GM20000 (cell line): ENCODE measurements around the gene BRICD5.

Experiments
- DNase-seq: peaks from one replicate; pipeline ENCODE4 v3.0.0; 2012; ENCODE audit warnings: low spot score
- TF ChIP-seq, protein P1 (sequence below): IDR thresholded peaks from 2 replicates; pipeline ENCODE4 v1.5.1; 2012; ENCODE audit warnings: mild to moderate bottlenecking, control low read depth; ENCODE audit errors: extremely low read depth, missing control alignments

BRICD5 gene

GRCh38 chr16:2177561-2177960 is 33.1 kb downstream of the BRICD5 start:
- DNase-seq = no peak
- TF ChIP-seq, protein P1, sequence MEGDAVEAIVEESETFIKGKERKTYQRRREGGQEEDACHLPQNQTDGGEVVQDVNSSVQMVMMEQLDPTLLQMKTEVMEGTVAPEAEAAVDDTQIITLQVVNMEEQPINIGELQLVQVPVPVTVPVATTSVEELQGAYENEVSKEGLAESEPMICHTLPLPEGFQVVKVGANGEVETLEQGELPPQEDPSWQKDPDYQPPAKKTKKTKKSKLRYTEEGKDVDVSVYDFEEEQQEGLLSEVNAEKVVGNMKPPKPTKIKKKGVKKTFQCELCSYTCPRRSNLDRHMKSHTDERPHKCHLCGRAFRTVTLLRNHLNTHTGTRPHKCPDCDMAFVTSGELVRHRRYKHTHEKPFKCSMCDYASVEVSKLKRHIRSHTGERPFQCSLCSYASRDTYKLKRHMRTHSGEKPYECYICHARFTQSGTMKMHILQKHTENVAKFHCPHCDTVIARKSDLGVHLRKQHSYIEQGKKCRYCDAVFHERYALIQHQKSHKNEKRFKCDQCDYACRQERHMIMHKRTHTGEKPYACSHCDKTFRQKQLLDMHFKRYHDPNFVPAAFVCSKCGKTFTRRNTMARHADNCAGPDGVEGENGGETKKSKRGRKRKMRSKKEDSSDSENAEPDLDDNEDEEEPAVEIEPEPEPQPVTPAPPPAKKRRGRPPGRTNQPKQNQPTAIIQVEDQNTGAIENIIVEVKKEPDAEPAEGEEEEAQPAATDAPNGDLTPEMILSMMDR = no peak

DNA sequence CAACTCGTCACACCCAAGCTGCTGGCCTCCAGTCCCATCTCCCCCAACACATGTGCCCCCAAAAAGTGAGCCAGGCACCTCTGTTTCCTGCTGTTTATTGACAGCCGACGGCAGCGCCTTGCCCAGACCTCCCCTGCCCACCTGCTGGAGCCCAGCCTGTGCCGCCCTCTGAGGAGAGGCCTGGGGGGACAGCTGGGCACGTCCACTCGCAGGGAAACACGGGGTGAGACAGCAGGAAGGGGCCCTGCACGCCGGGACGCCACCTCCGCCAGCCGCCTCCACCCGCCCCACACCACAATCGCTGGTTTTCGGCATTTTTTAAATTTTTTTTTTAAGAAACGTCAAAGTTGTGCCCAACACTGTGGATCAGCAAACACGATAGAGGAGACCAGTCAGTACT is 33.6 kb downstream of the BRICD5 start:
- TF ChIP-seq, protein P1 = no peak
- no peak for DNase-seq

- DNase-seq = no peak
- TF ChIP-seq, protein P1 = no peak
Observed at GRCh38 chr16:2176047-2176446, 34.6 kb downstream of the BRICD5 start.

DNA sequence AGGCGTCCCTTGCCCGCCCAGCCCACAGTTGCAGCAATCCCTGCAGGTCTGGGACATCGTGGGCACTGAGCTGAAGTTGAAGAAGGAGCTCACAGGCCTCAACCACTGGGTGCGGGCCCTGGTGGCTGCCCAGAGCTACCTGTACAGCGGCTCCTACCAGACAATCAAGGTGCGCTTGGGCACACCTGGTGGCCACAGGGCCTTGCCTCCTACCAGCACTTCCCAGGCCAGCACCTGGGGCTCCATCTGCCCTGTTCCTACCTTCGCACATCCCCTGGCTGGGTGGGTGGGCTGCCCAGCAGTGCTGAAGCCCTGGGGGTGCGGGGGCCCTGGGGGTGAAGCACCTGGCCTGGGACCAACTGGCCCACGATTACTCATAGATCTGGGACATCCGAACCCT is 35.2 kb downstream of the BRICD5 start:
- TF ChIP-seq, protein P1 = no peak
- DNase-seq = no peak

GRCh38 chr16:2174396-2175131 is 36.1 kb downstream of the BRICD5 start:
- TF ChIP-seq, protein P1 = no peak
- no peak for DNase-seq

GRCh38 chr16:2173916-2174315 is 36.7 kb downstream of the BRICD5 start:
- TF ChIP-seq, protein P1 = no peak
- DNase-seq = no peak

GRCh38 chr16:2173366-2173765 is 37.3 kb downstream of the BRICD5 start:
- no peak for DNase-seq
- TF ChIP-seq, protein P1 = no peak
